ENCODE data around the gene IRS2.
A peak's percentile ranks its signal among the peaks of the same experiment; 100 is the strongest.
"Not testable (repeated sequence)": the region's sequence is repeated elsewhere in the genome, so short reads cannot be mapped to it uniquely, and the experiment has no call there.

The IRS2 gene

GRCh38 chr13:109749365-109749764 lies 37.0 kb downstream of the IRS2 start:
- DNase-seq, result no peak

DNA sequence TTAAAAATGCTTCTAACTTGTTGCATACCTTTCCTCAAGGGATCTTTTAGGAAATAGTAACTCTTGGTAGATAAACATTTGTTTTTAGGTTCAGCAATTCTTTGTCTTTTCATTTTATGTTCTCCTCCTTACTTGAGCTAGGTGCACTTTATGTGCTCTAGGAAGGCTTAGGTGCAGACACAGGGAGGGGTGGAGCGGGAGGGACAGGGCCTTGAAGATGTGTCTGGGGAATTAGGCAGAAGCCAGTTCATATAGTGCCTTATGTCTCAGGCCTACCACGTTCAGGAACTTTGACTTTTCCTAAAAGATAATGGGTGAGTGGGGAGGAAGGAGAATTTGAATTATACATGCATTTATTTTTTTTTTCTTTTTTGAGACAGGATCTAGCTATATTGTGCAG lies 37.7 kb downstream of the IRS2 start:
- DNase-seq, result no peak

DNA sequence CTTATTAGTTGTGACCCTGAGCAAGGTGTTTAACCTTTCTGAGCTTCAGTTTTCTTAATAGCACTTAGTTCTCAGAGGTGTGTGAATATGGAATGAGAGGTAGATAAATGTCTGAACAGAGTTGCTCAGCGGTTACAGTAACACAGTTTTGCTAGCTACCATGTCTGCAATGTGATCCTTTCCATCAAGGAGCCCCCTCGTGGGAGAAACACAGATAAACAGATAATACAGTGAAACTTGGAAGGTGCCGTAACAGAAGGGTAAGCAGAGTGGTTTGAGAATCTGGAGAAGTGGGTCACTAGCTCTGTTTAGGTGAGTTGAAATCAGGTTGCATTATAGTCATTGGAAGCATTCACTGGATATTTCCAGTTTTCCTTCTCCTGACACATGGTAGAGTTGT lies 38.9 kb downstream of the IRS2 start:
- DNase-seq, result no peak

DNA sequence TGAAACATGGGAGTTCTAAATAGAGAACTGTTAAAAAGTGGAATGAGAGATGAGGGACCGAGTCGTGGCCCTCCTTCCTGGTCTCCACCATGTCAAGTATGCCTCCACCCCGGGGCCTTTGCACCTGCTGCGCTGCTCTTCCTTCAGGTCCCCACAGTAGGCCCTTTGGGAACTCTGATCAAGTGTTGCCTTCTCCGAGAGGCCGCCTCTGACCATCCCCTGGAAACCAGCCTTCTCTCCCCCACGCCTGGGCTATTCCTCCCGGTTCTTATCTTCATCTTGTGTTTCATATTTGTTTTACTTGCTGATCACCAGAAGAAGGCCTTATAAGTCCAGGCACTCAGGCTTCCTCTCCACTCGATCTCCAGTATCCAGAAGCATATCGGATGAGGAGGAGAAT lies 40.0 kb downstream of the IRS2 start:
- no peak for DNase-seq

GRCh38 chr13:109745702-109746101 lies 40.7 kb downstream of the IRS2 start:
- no peak for DNase-seq

GRCh38 chr13:109745060-109745459 lies 41.3 kb downstream of the IRS2 start:
- no peak for DNase-seq

GRCh38 chr13:109744512-109745051 lies 41.8 kb downstream of the IRS2 start:
- DNase-seq, result no peak

- peak; percentile 87 for DNase-seq
Observed at GRCh38 chr13:109743706-109744453, 42.5 kb downstream of the IRS2 start.

DNA sequence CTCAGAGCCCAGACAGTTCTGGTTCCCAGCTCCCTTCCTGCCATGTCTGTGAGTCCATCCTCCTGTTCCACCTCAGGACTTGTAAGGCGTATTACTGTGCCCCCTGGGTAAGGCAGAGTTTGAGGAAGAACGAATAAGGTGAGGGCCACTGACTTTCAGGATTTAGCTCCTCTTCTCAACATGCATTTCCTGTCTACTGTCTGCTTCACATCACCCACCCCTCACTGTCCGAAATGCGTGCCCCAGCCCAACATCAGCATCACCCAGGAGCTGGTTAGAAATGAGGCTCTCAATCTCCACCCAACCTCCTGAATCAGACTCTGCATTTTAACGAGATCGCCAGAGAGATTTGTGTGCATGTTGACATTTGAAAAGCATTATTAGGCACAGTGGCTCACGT lies 44.4 kb downstream of the IRS2 start:
- DNase-seq, result no peak

- DNase-seq, result no peak
Observed at GRCh38 chr13:109740721-109741120, 45.7 kb downstream of the IRS2 start.

DNA sequence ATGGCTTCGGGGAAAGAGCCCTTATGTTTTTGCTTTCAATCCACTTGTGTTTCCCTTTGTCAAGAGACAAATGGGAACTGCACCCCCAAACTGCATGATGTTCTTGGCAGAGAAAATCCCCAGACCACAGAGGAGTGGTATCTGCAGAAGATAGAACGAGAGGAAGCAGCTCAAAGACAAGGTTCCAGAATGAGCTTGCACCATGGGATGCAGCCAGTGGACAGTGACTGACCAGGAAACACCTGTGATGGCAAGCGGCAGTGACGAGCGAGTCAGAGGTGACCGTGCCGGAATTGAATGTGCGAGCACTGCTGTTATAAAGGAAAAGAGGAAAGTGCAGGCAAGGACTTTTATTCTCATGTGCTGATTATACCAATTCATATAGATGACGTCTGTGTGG lies 46.3 kb downstream of the IRS2 start:
- no peak for DNase-seq

DNA sequence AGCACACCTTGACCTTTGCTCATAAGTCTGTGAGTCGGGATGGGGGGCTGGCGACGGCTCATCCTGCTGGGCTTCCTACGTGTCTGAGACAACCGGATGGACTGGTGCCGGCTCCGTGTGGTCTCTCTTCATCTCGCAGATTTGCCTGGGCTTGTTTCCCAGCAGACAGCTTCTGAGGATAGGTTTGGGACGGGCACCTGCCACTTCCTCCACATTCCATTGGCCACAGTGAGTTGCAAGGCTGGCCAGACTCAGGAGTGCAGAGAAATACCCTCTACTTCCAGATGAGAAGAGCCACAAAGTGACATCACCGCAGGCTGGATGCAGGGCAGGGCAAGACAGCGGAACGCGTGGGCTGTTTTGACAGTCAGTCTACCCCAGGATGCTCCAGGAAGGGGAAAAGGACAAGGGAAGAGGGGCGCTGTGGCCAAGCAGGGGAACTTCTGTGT lies 48.1 kb downstream of the IRS2 start:
- DNase-seq, result no peak

- no peak for DNase-seq
Observed at GRCh38 chr13:109737606-109738005, 48.8 kb downstream of the IRS2 start.

- DNase-seq, result no peak
Observed at GRCh38 chr13:109737046-109737573, 49.3 kb downstream of the IRS2 start.

GRCh38 chr13:109735436-109735966 lies 50.9 kb downstream of the IRS2 start:
- DNase-seq, result no peak

DNA sequence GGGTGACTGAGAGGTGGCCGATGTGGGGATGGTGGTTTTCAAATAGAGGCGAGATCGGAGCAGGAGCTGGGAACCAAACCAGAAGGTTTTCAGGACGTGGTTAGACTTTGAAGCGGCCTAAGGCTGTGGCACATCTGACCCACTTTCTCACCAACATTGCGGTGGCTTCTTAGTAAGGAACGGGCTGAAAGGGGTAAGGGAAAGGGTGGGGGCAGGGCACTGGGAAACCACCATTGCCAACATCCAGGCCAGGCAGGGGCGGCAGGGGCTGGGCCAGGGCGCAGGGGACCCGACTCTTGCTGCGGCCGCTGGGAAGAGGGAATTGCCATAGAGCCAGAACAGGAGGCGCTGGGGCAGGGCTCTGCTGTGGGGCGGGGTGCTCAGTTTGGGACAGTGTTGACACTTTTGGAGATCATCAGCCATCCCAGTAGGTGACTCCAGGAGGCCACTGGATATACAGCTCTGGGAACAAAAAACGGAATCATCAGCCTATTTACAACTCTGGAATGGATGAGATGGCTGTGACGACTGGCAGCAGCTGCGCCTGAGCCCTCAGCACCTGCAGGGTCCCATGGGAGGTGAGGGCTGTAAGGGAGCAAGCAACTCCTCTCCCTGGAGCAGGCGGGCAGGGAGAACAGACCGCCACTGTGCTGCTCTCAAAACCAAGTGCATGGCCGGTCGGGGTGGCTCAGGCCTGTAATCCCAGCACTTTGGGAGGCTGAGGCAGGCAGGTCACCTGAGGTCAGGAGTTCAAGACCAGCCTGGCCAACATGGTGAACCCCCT lies 52.2 kb downstream of the IRS2 start:
- DNase-seq, result no peak

DNA sequence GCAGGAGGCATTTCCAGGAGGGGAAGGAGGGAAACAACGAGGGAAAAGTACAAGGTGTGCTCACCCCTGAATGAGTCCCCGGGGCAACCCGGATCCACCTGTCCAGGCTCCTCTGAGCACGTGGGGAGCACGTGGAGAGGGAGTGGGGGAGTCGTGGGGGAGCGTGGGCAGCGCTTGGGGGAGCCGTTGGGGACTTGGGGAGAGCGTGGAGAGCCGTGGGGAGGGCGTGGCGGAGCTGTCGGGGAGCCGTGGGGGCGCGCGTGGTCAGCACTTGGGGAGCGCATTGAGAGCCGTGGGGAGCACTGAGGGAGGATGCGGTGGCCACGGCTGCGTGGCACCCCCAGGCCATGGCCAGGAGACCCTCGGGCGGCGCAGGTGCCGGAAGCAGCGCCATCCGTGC lies 52.8 kb downstream of the IRS2 start:
- DNase-seq, result no peak

- not testable (repeated sequence) for DNase-seq
Observed at GRCh38 chr13:109732470-109733170, 53.8 kb downstream of the IRS2 start.

GRCh38 chr13:109730812-109731335 lies 55.5 kb downstream of the IRS2 start:
- no peak for DNase-seq

GRCh38 chr13:109728791-109729731 lies 57.3 kb downstream of the IRS2 start:
- DNase-seq, result peak; percentile 70

DNA sequence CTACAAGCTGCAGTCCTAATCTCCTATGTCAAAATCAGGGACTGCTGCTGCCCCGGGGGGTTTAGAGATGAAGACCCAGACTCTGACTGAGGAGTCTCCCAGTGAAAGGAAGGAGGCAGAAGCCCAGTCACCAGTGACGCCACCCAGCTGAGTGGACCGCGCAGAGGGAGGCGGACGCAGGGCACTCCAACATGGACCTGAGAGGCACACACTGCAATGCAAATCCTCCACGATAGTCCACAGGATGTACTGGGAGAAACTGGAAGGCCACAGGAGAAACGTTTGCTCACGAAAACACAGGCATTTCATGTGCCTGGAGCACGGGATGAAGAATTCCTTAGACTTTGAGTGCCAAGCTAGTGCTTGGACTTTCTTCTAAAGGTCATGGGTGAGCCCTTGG lies 58.3 kb downstream of the IRS2 start:
- DNase-seq, result no peak
